NT2/D1 (cell line): ENCODE results near the gene SLC35A5.

Experiments used
- DNase-seq: peaks from one replicate; pipeline ENCODE4 v3.0.0-alpha.2; 2011; ENCODE audit warnings: low read depth, low spot score
- H3K27me3 ChIP-seq: 2 replicates; pipeline ENCODE4 v1.6.0; 2011; ENCODE audit warnings: mild to moderate bottlenecking; ENCODE audit not compliant: insufficient read length, insufficient read depth
- H3K36me3 ChIP-seq: 2 replicates; pipeline ENCODE4 v1.6.1; 2011; ENCODE audit warnings: mild to moderate bottlenecking, low read length, mixed read lengths; ENCODE audit not compliant: insufficient read depth, insufficient read length
- H3K4me1 ChIP-seq: 2 replicates; pipeline ENCODE4 v1.5.1; 2011; ENCODE audit not compliant: insufficient read depth, insufficient read length
- H3K4me3 ChIP-seq: 2 replicates; pipeline ENCODE4 v1.5.1; 2011; ENCODE audit warnings: low read depth; ENCODE audit not compliant: insufficient read length
- H3K9ac ChIP-seq: 2 replicates; pipeline ENCODE4 v1.6.0; 2011; ENCODE audit warnings: low read depth; ENCODE audit not compliant: insufficient read length
- H3K9me3 ChIP-seq: 2 replicates; pipeline ENCODE4 v1.5.1; 2011; ENCODE audit warnings: mild to moderate bottlenecking, low read length; ENCODE audit not compliant: insufficient read depth
- SUZ12 ChIP-seq: IDR thresholded peaks from 2 replicates; pipeline ENCODE4 v1.6.1; 2011; ENCODE audit not compliant: insufficient read length, insufficient read depth; ENCODE audit errors: extremely low read depth
- YY1 ChIP-seq: IDR thresholded peaks from 2 replicates; pipeline ENCODE4 v1.6.1; 2011; ENCODE audit not compliant: insufficient read length, insufficient read depth
- ZNF274 ChIP-seq: IDR thresholded peaks from 2 replicates; pipeline ENCODE4 v1.6.1; 2011; ENCODE audit warnings: mild to moderate bottlenecking, low read depth, low read length

The SLC35A5 gene

DNA sequence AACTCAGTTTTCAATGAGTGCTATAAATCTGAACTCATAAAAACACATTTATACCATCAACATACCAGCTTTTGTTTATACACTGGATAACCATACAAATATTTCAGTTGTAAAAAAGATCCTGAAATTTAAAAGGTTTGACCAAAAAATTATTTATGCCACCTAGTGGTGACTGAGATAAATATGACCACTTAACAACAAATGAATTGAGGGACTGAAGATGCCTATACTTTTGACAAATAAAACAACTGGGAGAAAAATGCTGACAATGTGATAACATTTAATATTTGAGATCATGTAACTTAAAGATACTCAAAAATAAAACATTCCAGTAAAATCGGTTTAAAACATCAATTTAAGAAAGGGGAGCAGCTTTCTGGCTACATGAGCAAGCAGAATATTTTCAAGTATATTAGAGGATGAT, 30.5 kb upstream of the SLC35A5 start:
- H3K36me3 ChIP-seq = peaks cover 50% of the 10 kb centered on the region
- no peak overlapping the region for H3K9ac ChIP-seq
- no peak overlapping the region for H3K4me3 ChIP-seq
- H3K27me3 ChIP-seq = no peaks in the 10 kb centered on the region
- no peaks in the 10 kb centered on the region for H3K9me3 ChIP-seq
- no peaks in the 10 kb centered on the region for H3K4me1 ChIP-seq
- no peak for DNase-seq
- TF ChIP-seq ZNF274 = no peak
- TF ChIP-seq YY1 = no peak
- no peak for TF ChIP-seq SUZ12

DNA sequence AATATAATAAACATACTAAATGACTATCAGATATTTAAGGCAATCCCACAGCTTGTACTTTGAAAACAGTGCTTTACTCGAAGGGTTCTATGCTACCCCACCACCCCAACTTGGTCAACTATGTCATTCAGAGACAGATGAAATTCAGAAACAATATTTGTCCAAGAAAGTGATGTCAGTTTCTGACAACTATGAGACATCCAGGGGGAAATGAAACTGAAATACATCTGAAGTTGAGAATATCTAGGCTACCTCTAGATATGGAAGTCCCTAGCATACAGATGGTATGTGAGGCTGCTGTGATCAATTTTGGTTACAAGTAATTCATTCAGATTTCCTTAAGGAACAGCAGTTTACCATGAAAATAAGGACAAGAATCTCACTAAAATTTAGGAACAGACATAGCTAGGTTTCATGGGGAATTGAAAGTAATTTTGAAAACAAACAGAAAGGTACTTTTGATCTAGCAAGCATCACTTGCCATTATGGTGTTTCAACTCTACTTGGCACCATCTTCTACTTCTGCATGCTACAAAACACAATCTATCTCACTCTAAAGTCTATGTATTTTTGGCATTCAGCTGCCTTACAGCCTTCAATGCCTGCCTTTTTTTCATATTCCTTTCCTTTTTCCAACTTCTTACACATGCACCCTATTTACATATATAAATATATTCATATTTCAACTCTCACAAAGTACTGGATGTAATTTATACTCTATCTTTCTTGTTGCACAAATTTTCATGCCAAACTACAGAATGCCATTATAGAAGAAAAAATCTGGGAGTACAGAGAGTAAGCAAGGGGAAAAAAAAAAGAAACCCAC, 21.8 kb upstream of the SLC35A5 start:
- no peak overlapping the region for H3K4me3 ChIP-seq
- peaks cover 52% of the 10 kb centered on the region for H3K36me3 ChIP-seq
- DNase-seq = no peak
- no peaks in the 10 kb centered on the region for H3K27me3 ChIP-seq
- no peak overlapping the region for H3K9ac ChIP-seq
- no peaks in the 10 kb centered on the region for H3K9me3 ChIP-seq
- no peak for TF ChIP-seq ZNF274
- no peak for TF ChIP-seq YY1
- TF ChIP-seq SUZ12 = no peak
- H3K4me1 ChIP-seq = no peaks in the 10 kb centered on the region

DNA sequence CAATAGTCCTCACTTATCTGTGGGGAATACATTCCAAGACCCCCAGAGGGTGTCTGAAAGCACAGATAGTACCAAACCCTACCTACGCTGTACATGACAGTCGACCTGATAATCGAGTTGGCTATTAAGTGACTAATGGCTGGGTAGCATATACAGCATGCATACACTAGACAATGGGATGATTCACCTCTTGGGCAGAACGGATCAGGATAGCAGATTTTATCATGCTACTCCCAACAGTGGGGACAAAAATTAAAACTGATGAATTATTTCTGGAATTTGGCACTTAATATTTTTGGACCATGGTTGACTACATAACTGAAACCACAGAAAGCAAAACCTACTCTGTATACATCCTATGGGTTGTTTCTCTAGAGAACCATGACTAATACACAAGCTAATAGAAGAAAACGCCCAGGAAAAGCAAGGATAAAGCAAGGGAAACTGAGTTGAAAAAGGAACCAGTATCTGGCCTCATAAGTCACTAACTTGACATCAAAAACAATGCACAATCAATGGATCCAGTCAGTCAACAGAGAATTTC, 15.6 kb upstream of the SLC35A5 start:
- Histone ChIP-seq H3K4me1 (no peaks in the 10 kb centered on the region), H3K36me3 (peaks cover 54% of the 10 kb centered on the region), H3K4me3 (no peak overlapping the region), H3K9ac (no peak overlapping the region), H3K9me3 (no peaks in the 10 kb centered on the region), H3K27me3 (no peaks in the 10 kb centered on the region)
- TF ChIP-seq ZNF274 (no peak), SUZ12 (no peak), YY1 (no peak)
- no peak for DNase-seq

DNA sequence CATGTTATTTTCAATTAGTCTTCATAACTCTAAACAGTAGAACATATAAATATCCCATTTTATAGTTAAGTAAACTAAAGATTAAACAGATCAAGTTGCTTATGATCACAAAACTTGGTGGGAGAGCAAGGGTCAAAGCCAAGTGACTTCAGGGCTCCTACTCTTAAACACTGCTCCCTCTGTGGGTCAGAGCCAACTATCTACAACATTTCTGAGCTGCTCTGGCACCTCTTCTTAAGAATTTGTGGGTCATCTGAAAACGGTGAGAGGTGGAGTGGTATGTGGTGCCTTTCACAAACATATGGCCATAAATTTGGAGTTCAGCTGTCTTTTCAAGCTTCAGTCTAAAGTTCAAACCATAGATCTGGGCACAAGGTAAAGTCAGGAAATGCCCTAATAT, 11.0 kb upstream of the SLC35A5 start:
- peaks cover 35% of the 10 kb centered on the region for H3K9me3 ChIP-seq
- H3K4me1 ChIP-seq = no peaks in the 10 kb centered on the region
- H3K27me3 ChIP-seq = no peaks in the 10 kb centered on the region
- H3K4me3 ChIP-seq = no peak overlapping the region
- no peak for TF ChIP-seq ZNF274
- TF ChIP-seq YY1 = no peak
- TF ChIP-seq SUZ12 = no peak
- H3K36me3 ChIP-seq = peaks cover 48% of the 10 kb centered on the region
- DNase-seq = no peak
- H3K9ac ChIP-seq = no peak overlapping the region

DNA sequence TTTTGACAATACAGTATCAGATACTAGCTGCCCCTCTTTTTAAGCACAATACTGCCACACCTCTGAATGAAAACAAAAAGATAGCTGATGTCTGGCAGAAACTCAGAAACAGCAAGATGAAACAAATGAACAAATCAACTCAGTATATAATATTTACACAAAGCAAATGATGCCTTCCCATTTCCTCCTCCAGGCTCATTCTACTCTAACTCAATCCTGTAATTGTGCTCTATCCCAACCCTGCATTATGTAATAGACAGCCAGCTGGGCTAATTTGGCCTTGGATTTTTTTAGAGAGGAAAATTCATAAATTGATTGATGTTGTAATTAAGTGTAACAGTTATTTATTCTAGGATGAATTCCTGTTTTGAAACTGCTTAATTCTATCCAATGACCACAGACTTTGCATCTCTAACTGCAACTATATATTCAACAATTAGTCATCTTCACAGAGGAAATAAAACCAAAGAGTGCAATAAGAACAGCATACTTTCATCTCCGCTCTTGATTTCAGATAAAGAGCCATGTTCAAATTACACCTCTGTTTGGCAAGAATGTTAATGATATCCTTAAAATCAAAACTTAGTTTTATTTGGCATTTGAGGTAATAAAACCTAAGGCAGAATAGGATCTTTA, 6.2 kb upstream of the SLC35A5 start:
- peaks cover 51% of the 10 kb centered on the region for H3K9me3 ChIP-seq
- H3K4me3 ChIP-seq = no peak overlapping the region
- no peak overlapping the region for H3K9ac ChIP-seq
- H3K36me3 ChIP-seq = peaks cover 32% of the 10 kb centered on the region
- no peaks in the 10 kb centered on the region for H3K4me1 ChIP-seq
- TF ChIP-seq YY1 (no peak), SUZ12 (no peak), ZNF274 (no peak)
- H3K27me3 ChIP-seq = no peaks in the 10 kb centered on the region
- no peak for DNase-seq

DNA sequence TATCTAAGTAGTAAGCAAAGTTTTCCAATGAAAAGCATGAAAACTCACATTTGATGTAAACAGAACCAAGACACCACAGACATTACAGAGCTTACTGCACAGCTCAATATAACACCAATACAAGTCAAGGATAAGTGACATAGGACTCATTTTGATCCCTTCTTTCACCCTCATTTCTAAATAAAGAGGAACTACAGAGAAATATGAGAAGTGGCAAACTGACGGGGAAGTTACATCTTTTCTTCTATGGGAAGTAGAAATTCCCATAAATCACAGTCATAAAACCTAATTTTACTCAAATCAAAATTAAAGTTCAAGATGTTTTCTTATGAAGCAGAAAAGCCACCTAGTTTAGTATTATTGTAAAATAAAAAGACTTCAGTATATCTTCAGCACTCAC, 3.9 kb upstream of the SLC35A5 start:
- no peak for DNase-seq
- no peaks in the 10 kb centered on the region for H3K4me1 ChIP-seq
- H3K27me3 ChIP-seq = no peaks in the 10 kb centered on the region
- no peak for TF ChIP-seq ZNF274
- TF ChIP-seq SUZ12 = no peak
- TF ChIP-seq YY1 = no peak
- no peak overlapping the region for H3K4me3 ChIP-seq
- H3K9me3 ChIP-seq = peaks cover 36% of the 10 kb centered on the region; the same call in 1 of the 2 replicates
- H3K36me3 ChIP-seq = peaks cover 18% of the 10 kb centered on the region
- no peak overlapping the region for H3K9ac ChIP-seq

DNA sequence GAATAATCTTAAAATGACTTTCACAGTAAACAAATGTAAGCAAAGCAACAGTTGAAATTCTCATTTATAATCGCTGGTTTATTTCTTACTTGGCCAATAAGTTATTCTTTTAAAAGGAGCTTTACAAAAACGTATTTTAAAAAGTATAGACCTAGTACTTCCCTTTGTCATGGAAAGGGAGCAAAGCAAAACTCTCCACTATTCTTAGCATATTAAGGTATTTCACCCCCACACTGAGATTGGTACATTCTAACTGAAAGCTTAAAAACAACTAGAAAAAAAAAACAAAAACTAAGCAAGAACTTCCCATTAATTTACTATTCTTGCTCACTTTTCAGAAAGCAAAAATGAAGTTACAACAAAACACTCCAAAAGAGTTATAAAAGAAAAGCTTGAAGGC, 1.5 kb upstream of the SLC35A5 start:
- H3K36me3 ChIP-seq = peaks cover 18% of the 10 kb centered on the region

More for the DNA sequence above, 1.5 kb upstream of the SLC35A5 start:
- Histone ChIP-seq H3K27me3 (no peaks in the 10 kb centered on the region), H3K9ac (peak overlapping the region; percentile 89), H3K9me3 (peaks cover 21% of the 10 kb centered on the region; the same call in 1 of the 2 replicates), H3K4me3 (peak overlapping the region; percentile 78), H3K4me1 (no peaks in the 10 kb centered on the region)
- no peak for DNase-seq
- TF ChIP-seq SUZ12 = no peak
- no peak for TF ChIP-seq ZNF274
- no peak for TF ChIP-seq YY1
